ENCODE results near the gene CACTIN.

GRCh38 chr19:3611841-3612240, 14.7 kb downstream of the CACTIN start:
- no peak for TF ChIP-seq CTCF (IDR thresholded peaks at IDR 0.05 in 8 of 11, conservative IDR thresholded peaks at IDR 0.05 in 3 of 11)
- no peak for TF ChIP-seq POLR2A (IDR thresholded peaks at IDR 0.05)
- TF ChIP-seq POLR2AphosphoS5 (IDR thresholded peaks at IDR 0.05), result peak in 1 of 3 donors; percentile 3
